MM.1S (cell line): ENCODE results near the gene CACNA1C.

Experiments
- CTCF ChIP-seq: fragments of 300-600 bp; sonication (generic); IDR thresholded peaks from 2 replicates; pipeline ENCODE4 v1.5.1; 2016; ENCODE audit warnings: antibody characterized with exemption, low read length, mixed read lengths
- EZH2 ChIP-seq: fragments of 300-600 bp; sonication (generic); optimal IDR thresholded peaks from 2 replicates; pipeline ENCODE3; 2017; ENCODE audit warnings: low read depth, mild to moderate bottlenecking, antibody characterized with exemption, low read length, mixed read lengths
- EZH2phosphoT487 ChIP-seq: fragments of 300-600 bp; sonication (generic); IDR thresholded peaks from 2 replicates; pipeline ENCODE4 v1.6.1; 2018; ENCODE audit warnings: antibody characterized with exemption, low read length

DNA sequence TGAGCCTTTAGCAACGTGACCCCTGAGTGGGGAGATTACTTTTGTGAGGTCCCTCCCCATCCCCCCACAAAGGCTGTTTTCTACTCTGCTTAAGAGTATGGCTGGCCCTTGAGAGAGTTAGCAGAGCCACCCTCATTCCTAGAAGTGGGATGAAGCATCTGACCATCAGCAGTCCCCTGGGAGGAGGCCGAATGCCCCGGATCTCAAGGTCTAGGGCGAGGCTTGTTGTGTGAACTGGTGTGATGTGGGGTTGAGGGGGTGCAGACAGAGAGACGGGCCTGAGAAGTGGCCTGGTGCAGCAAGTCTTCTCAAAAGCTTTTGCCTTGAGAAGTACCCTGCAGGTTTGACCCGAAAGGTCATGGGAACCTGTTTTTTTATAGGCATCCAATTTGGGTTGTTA lies 589.0 kb downstream of the CACNA1C start:
- TF ChIP-seq CTCF (no peak), EZH2phosphoT487 (no peak), EZH2 (no peak)
